GM23248 (cell line): ENCODE results near the gene ITGA1. TPM values are rescaled to one million over a fixed set of nuclear protein-coding genes. Genes with fewer than 3 reads are reported as not detected.

ENCODE experiments used
- DNase-seq: peaks from one replicate; pipeline ENCODE4 v3.0.0-alpha.2; 2015
- H2AFZ ChIP-seq: fragments of 200-600 bp; sonication (generic); 2 replicates; pipeline ENCODE4 v1.6.1; 2016; ENCODE audit warnings: antibody characterized with exemption
- H3F3A ChIP-seq: fragments of 200-600 bp; sonication (generic); 2 replicates; pipeline ENCODE4 v1.6.1; 2016; ENCODE audit warnings: mild to moderate bottlenecking, antibody characterized with exemption, mixed run types; ENCODE audit not compliant: insufficient read depth
- H3K27ac ChIP-seq: fragments of 200-600 bp; sonication (generic); 2 replicates; pipeline ENCODE4 v1.5.1; 2016; ENCODE audit warnings: mild to moderate bottlenecking
- H3K27me3 ChIP-seq: fragments of 200-600 bp; sonication (generic); replicated peaks from 2 replicates; pipeline ENCODE4 v1.6.1; 2016; ENCODE audit warnings: mild to moderate bottlenecking; ENCODE audit not compliant: insufficient read depth
- H3K36me3 ChIP-seq: fragments of 200-600 bp; sonication (generic); 2 replicates; pipeline ENCODE4 v1.6.1; 2016; ENCODE audit warnings: low read depth, mild to moderate bottlenecking
- H3K4me1 ChIP-seq: fragments of 200-600 bp; sonication (generic); 2 replicates; pipeline ENCODE4 v1.6.1; 2016; ENCODE audit warnings: mild to moderate bottlenecking; ENCODE audit not compliant: insufficient read depth
- H3K4me2 ChIP-seq: fragments of 200-600 bp; sonication (generic); one replicate; pipeline ENCODE4 v1.6.1; 2016; ENCODE audit warnings: mild to moderate bottlenecking; ENCODE audit not compliant: unreplicated experiment
- H3K4me3 ChIP-seq: fragments of 200-600 bp; sonication (generic); 2 replicates; pipeline ENCODE4 v1.5.1; 2016; ENCODE audit warnings: mild to moderate bottlenecking
- H3K79me2 ChIP-seq: fragments of 200-600 bp; sonication (generic); 2 replicates; pipeline ENCODE4 v1.6.1; 2016; ENCODE audit warnings: mild to moderate bottlenecking; ENCODE audit not compliant: insufficient read depth
- H3K9ac ChIP-seq: fragments of 200-600 bp; sonication (generic); 2 replicates; pipeline ENCODE4 v1.6.1; 2016; ENCODE audit warnings: mild to moderate bottlenecking
- H3K9me2 ChIP-seq: fragments of 200-600 bp; sonication (generic); 2 replicates; pipeline ENCODE4 v1.6.1; 2016; ENCODE audit warnings: mixed run types, mild to moderate bottlenecking, moderate library complexity; ENCODE audit not compliant: insufficient read depth
- H3K9me3 ChIP-seq: fragments of 200-600 bp; sonication (generic); one replicate; pipeline ENCODE4 v1.6.1; 2017; ENCODE audit warnings: low read depth
- H4K20me1 ChIP-seq: fragments of 200-600 bp; sonication (generic); 2 replicates; pipeline ENCODE4 v1.6.0; 2016; ENCODE audit not compliant: insufficient read depth
- EZH2 ChIP-seq: fragments of 200-600 bp; sonication (generic); IDR thresholded peaks from 2 replicates; pipeline ENCODE4 v1.6.1; 2018; ENCODE audit warnings: antibody characterized with exemption, mild to moderate bottlenecking; ENCODE audit not compliant: insufficient read depth, poor library complexity, severe bottlenecking
- EZH2phosphoT487 ChIP-seq: fragments of 200-600 bp; sonication (generic); IDR thresholded peaks from 2 replicates; pipeline ENCODE4 v1.6.1; 2018; ENCODE audit warnings: antibody characterized with exemption, moderate library complexity, mild to moderate bottlenecking, low read depth; ENCODE audit not compliant: insufficient read depth
- WGBS, 2 experiments: methylation state at CpG; one replicate each; pipeline ENCODE4 v1.1.6; 2015 to 2017; ENCODE audit warnings: low lambda C conversion rate in 2 of 2, low coverage in 1 of 2; ENCODE audit errors: missing lambda C conversion rate in 2 of 2; 5-methylcytosine and 5-hydroxymethylcytosine counted together
- in situ Hi-C: fragments of 300-500 bp; cut with MboI; formaldehyde crosslinking; loops from 2 replicates; pipeline ENCODE4 v1.15.0; 2020
- polyA plus RNA-seq: library from polyadenylated mRNA; unstranded; fragments of >200 nt; fragmentation: Nextera tagmentation; extraction: Ambion mirVana; gene quantifications from 2 replicates; pipeline ENCODE4 v1.2.1, GENCODE V29; 2016
- total RNA-seq: library from RNA; depleted of rRNA; stranded (reverse); fragments of >200 nt; shearing (Covaris generic); gene quantifications from 2 replicates; pipeline ENCODE4 v1.2.3, GENCODE V29; 2014

Gene ITGA1
- total and polyA plus RNA-seq, 2 experiments from 2014 or later: 8.9 to 18.4 TPM

GRCh38 chr5:52804981-52805380 lies 17.3 kb downstream of the ITGA1 start:
- Histone ChIP-seq H3K9me2 (no peaks in the 10 kb centered on the region), H3K79me2 (peaks cover 77% of the 10 kb centered on the region), H2AFZ (no peak overlapping the region), H3K4me1 (peaks cover 49% of the 10 kb centered on the region), H3K9me3 (no peaks in the 10 kb centered on the region), H3K4me2 (no peak overlapping the region), H3K4me3 (no peak overlapping the region), H3K36me3 (peaks cover 37% of the 10 kb centered on the region), H3K27me3 (no peaks in the 10 kb centered on the region), H3K9ac (no peak overlapping the region), H3K27ac (no peak overlapping the region), H4K20me1 (no peaks in the 10 kb centered on the region), H3F3A (peaks cover 52% of the 10 kb centered on the region)
- in situ Hi-C loops: no loop called here
- no peak for DNase-seq
- no peak for TF ChIP-seq EZH2
- no peak for TF ChIP-seq EZH2phosphoT487
- WGBS, 2 experiments: 97 to 99% methylated on average over 2 of the region's 2 CpGs

DNA sequence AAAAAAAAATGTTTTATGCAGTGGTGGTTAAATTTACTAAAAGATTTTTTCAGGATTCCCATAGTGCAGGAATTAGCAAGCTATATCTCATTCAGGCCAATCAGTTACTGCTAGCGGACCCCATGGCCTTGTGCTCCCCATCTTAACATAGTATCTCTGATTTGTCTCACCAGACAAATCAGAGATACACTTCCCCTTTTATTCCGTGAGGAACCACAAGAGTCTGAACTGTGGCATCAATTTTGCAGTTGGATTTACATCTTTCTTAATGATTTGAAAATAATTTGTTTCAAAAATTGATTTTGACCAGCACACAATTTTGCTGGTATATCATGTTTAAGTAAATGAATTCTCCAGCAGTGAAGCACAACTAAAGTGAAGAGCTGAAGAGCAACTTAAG lies 17.9 kb downstream of the ITGA1 start:
- no peaks in the 10 kb centered on the region for H3K27me3 ChIP-seq
- in situ Hi-C loops: no loop called here
- TF ChIP-seq EZH2phosphoT487 (no peak), EZH2 (no peak)
- H4K20me1 ChIP-seq: no peaks in the 10 kb centered on the region
- no peak overlapping the region for H3K4me3 ChIP-seq
- H3K27ac ChIP-seq: no peak overlapping the region
- H3K4me1 ChIP-seq: peaks cover 56% of the 10 kb centered on the region
- H2AFZ ChIP-seq: no peak overlapping the region
- H3K9me3 ChIP-seq: no peaks in the 10 kb centered on the region
- no peak for DNase-seq
- H3K79me2 ChIP-seq: peaks cover 72% of the 10 kb centered on the region
- H3K9ac ChIP-seq: no peak overlapping the region
- whole genome bisulfite sequencing, 2 experiments: 89 to 100% methylated on average over 2 of the region's 2 CpGs
- H3K4me2 ChIP-seq: no peak overlapping the region
- H3K36me3 ChIP-seq: peaks cover 37% of the 10 kb centered on the region
- no peaks in the 10 kb centered on the region for H3K9me2 ChIP-seq
- H3F3A ChIP-seq: peaks cover 54% of the 10 kb centered on the region

GRCh38 chr5:52807037-52807436 lies 19.3 kb downstream of the ITGA1 start:
- no peak overlapping the region for H3K9ac ChIP-seq

DNA sequence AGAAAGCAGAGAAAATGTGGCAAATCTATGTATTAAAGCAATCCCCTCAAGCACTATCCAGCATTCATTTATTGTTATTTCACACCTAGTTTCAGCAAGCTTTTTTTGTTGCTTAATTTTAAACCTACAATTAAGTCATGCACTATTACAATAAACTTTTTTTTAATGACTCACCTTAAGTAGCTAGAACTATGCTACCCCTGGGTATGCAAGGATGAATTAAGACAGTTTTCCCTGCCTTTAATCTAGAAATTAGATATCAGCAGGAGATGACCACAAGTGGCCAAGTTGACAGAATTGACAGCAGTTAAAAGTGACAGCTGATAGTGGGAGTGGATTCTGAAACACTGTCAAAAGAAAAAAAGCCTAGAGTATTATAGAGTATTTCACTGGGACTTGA lies 20.0 kb downstream of the ITGA1 start:
- DNase-seq: peak; percentile 33
- Histone ChIP-seq H3K27ac (peak overlapping the region; percentile 15; the same call in 1 of the 2 replicates), H3K9me2 (no peaks in the 10 kb centered on the region), H4K20me1 (no peaks in the 10 kb centered on the region), H3K4me3 (no peak overlapping the region), H3K9ac (no peak overlapping the region), H2AFZ (no peak overlapping the region), H3F3A (peaks cover 67% of the 10 kb centered on the region), H3K4me1 (peaks cover 68% of the 10 kb centered on the region), H3K4me2 (no peak overlapping the region), H3K79me2 (peaks cover 51% of the 10 kb centered on the region), H3K9me3 (no peaks in the 10 kb centered on the region), H3K36me3 (peaks cover 22% of the 10 kb centered on the region), H3K27me3 (no peaks in the 10 kb centered on the region)
- TF ChIP-seq EZH2 (no peak), EZH2phosphoT487 (no peak)
- in situ Hi-C loops: no loop called here

More at GRCh38 chr5:52807037-52807436, 19.3 kb downstream of the ITGA1 start:
- Histone ChIP-seq H3K4me1 (peaks cover 70% of the 10 kb centered on the region), H3K4me2 (no peak overlapping the region), H3K9me3 (no peaks in the 10 kb centered on the region), H3K27me3 (no peaks in the 10 kb centered on the region), H2AFZ (no peak overlapping the region), H3K9me2 (no peaks in the 10 kb centered on the region), H3K4me3 (no peak overlapping the region), H3K79me2 (peaks cover 57% of the 10 kb centered on the region), H3K27ac (no peak overlapping the region), H4K20me1 (no peaks in the 10 kb centered on the region), H3F3A (peaks cover 63% of the 10 kb centered on the region), H3K36me3 (peaks cover 29% of the 10 kb centered on the region)
- DNase-seq: no peak
- in situ Hi-C loops: no loop called here
- TF ChIP-seq EZH2: no peak

DNA sequence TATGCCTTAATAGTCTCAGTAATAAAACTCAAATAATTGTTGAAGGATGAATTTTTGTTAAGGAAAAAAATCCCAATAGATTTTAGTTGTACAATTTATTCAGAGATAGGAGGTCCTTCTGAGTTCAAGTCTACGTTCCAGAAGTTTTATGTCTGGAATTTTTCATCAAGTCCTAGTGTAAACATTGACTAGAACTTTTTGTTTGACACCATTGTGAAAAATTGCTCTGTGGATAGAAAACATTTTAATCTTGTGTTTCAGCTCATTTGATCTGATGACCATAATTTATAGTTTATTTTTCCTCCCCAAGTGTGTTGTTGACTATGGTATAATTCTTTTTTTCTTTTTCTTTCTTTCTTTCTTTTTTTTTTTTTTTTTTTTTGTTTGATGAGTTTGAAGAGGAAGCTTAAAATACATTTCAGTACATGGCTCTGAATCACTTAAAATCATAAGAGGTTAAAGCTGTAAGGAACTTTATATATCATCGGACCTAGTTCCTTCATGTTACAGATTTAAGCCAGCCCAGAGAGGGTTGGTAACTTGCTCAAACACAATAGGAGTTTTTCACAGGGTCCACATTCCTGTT lies 20.7 kb downstream of the ITGA1 start:
- Histone ChIP-seq H3F3A (peaks cover 67% of the 10 kb centered on the region), H3K79me2 (peaks cover 44% of the 10 kb centered on the region), H3K36me3 (peaks cover 20% of the 10 kb centered on the region), H3K9me2 (no peaks in the 10 kb centered on the region), H3K4me3 (no peak overlapping the region), H3K9ac (no peak overlapping the region), H4K20me1 (no peaks in the 10 kb centered on the region), H3K9me3 (no peaks in the 10 kb centered on the region), H3K27me3 (no peaks in the 10 kb centered on the region), H3K27ac (no peak overlapping the region), H3K4me2 (no peak overlapping the region), H2AFZ (no peak overlapping the region), H3K4me1 (peaks cover 61% of the 10 kb centered on the region)
- in situ Hi-C loops: no loop called here
- 65 to 76% methylated on average over 2 of the region's 2 CpGs for WGBS, 2 experiments
- DNase-seq: no peak
- TF ChIP-seq EZH2phosphoT487 (no peak), EZH2 (no peak)
